H1 (cell line): ENCODE results near the gene NPC2. TPM values are rescaled to one million over a fixed set of nuclear protein-coding genes. Genes with fewer than 3 reads are reported as not detected.

Experiments used
- JUN ChIP-seq: IDR thresholded peaks from 2 replicates; pipeline ENCODE4 v1.6.1; 2011; ENCODE audit warnings: low read depth, mild to moderate bottlenecking, improper control_type of control experiment, low read length
- MAFK ChIP-seq: IDR thresholded peaks from 2 replicates; pipeline ENCODE4 v1.6.1; 2012; ENCODE audit warnings: low read depth, mild to moderate bottlenecking, improper control_type of control experiment, low read length
- TCF12 ChIP-seq: IDR thresholded peaks from 2 replicates; pipeline ENCODE4 v1.6.1; 2011; ENCODE audit warnings: low read depth, mild to moderate bottlenecking, low read length
- polyA plus RNA-seq, 7 experiments: library from polyadenylated mRNA; depleted of rRNA in 3 of 7; stranded (reverse) in 5 of 7; unstranded in 2 of 7; fragments of >200 nt in 5 of 7; fragments of 200-250 nt in 2 of 7; gene quantifications; 1 replicate in 5 of 7; 2 replicates in 1 of 7; 4 replicates in 1 of 7; pipeline versions ENCODE4 v1.2.1 to v1.2.3, GENCODE V29; 2011 to 2013; ENCODE audit warnings: missing spikeins in 2 of 7, mixed read lengths in 2 of 7
- total RNA-seq: library from RNA; stranded (reverse); fragmentation: NEBNext Ultra II Directional; extraction: Animal tissue kit (Norgen Biotek cat#: 25700); gene quantifications from 2 replicates; pipeline ENCODE4 v1.2.1, GENCODE V29; 2021

NPC2 gene
- total and polyA plus RNA-seq, 2 of the 8 experiments (the other 6 are each of a cell fraction or from before 2014, with no cell fraction given): 178 to 258 TPM

DNA sequence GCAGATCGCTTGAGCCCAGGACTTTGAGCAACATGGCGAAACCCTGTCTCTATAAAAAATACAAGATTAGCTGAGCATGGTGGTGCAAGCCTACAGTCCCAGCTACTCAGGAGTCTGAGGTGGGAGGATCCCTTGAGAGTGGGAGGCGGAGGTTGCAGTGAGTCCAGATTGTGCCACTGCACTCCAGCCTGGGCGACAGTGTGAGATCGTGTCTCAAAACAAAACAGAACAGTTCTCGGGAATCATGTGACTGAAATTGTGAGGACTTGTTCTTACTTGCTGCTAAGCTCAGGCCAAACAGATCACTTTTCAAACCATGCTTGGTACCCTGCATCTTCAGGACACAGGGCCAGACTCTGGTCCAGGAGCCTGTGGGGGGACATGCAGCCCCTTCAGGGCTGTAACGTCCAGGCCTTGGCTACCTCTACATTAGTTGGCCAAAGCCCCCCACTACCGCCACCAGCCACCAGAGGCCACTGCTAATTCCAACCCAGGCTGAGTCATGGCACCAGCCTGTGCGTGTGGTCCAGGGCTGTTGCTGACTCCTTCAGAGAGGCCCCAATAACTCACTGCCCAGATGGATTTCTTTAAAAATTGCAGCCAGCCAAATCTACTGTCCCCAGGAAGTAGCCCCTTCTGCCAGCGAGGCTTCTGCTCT, 33.7 kb downstream of the NPC2 start (continued):
- no peak for TF ChIP-seq TCF12
- 0 out of 2 replicates have a peak, but pooled peaks have one; percentile 12 for TF ChIP-seq JUN
- TF ChIP-seq MAFK: peak; percentile 76; the same call in 1 of the 2 replicates
